Measurements from ENCODE around the gene HPS1.

The HPS1 gene

GRCh38 chr10:98431016-98431415, 15.7 kb downstream of the HPS1 start:
- DNase-seq = no peak

GRCh38 chr10:98430427-98430826, 16.3 kb downstream of the HPS1 start:
- no peak for DNase-seq

GRCh38 chr10:98429320-98430072, 17.2 kb downstream of the HPS1 start:
- DNase-seq = no peak

- DNase-seq = no peak
Observed at GRCh38 chr10:98427011-98427515, 19.7 kb downstream of the HPS1 start.

GRCh38 chr10:98425511-98426352, 21.0 kb downstream of the HPS1 start:
- DNase-seq = peak; percentile 11 to 18

GRCh38 chr10:98424295-98425254, 22.2 kb downstream of the HPS1 start:
- DNase-seq = no peak

GRCh38 chr10:98423691-98424120, 23.0 kb downstream of the HPS1 start:
- DNase-seq = no peak

- no peak for DNase-seq
Observed at GRCh38 chr10:98422182-98422581, 24.6 kb downstream of the HPS1 start.

- no peak for DNase-seq
Observed at GRCh38 chr10:98420786-98421185, 25.9 kb downstream of the HPS1 start.

- DNase-seq = no peak
Observed at GRCh38 chr10:98419469-98420261, 27.1 kb downstream of the HPS1 start.

GRCh38 chr10:98418665-98419468, 27.9 kb downstream of the HPS1 start:
- DNase-seq = no peak

- DNase-seq = no peak
Observed at GRCh38 chr10:98417973-98418664, 28.6 kb downstream of the HPS1 start.

GRCh38 chr10:98417481-98417959, 29.2 kb downstream of the HPS1 start:
- no peak for DNase-seq

GRCh38 chr10:98416606-98417388, 29.9 kb downstream of the HPS1 start:
- no peak for DNase-seq

- DNase-seq = no peak
Observed at GRCh38 chr10:98415731-98416119, 31.0 kb downstream of the HPS1 start.

- peak; percentile 20 to 83 for DNase-seq
Observed at GRCh38 chr10:98414932-98415730, 31.6 kb downstream of the HPS1 start, which contains the start of gene PYROXD2. Gene PYROXD2, minus strand, starts transcription at chr10:98415182. Its CDS starts 47 bp downstream, at chr10:98415135.

GRCh38 chr10:98414578-98414931, 32.2 kb downstream of the HPS1 start:
- DNase-seq = no peak

- DNase-seq = no peak
Observed at GRCh38 chr10:98411768-98412167, 35.0 kb downstream of the HPS1 start.
